HCT116 (cell line): ENCODE measurements around the gene TMEM89.

Source experiments
- EZH2phosphoT487 ChIP-seq: fragments of 200-600 bp; IDR thresholded peaks from 2 replicates; pipeline ENCODE4 v1.6.1; 2018; ENCODE audit warnings: antibody characterized with exemption, borderline replicate concordance
- POLR2AphosphoS5 ChIP-seq: IDR thresholded peaks from 2 replicates; pipeline ENCODE4 v1.6.1; 2011; ENCODE audit warnings: mild to moderate bottlenecking, low read depth, low read length, moderate library complexity
- TCF7L2 ChIP-seq: IDR thresholded peaks from 2 replicates; pipeline ENCODE4 v1.7.0; 2011; ENCODE audit warnings: borderline replicate concordance, inconsistent platforms; ENCODE audit not compliant: insufficient read depth, insufficient read length; ENCODE audit errors: extremely low read depth

DNA sequence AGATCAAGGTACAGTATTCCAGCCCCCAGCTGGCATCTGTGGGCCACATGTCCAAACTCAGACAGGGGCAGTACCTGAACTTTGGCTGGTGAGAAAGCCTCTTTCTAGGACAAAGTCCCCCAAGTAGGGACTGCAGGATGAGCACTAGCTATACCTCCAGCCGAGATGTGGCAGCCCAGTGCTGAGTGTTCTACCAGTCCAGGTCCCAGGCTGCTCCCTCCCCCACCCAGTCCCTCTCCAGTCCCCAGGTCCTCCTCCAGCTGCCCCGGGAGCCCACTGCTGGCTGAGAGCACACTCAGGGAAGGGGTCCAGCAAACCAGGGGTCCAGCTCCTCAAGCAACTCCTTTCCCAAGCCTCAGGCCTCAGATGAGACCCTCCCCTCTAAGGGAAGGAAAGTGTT is 12.2 kb upstream of the TMEM89 start:
- TF ChIP-seq TCF7L2: no peak
- TF ChIP-seq POLR2AphosphoS5: no peak
- no peak for TF ChIP-seq EZH2phosphoT487
